ENCODE data around the gene GRK3. TPM values are rescaled to one million over a fixed set of nuclear protein-coding genes. Genes with fewer than 3 reads are reported as not detected.

The GRK3 gene
- polyA plus RNA-seq, 3 donors from 2014 or later: 0.14 to 0.34 (median 0.24) TPM

- Mint-ChIP-seq H3K27me3 (ENCODE audit: low read depth in 3 of 3) (peaks cover 0 to 9% (median 1%) of the 10 kb centered on the region in 3 donors), H3K4me3 (no peak overlapping the region)
Measured at GRCh38 chr22:25758316-25758715, 193.8 kb downstream of the GRK3 start.

GRCh38 chr22:25759825-25760231, 195.4 kb downstream of the GRK3 start:
- no peak for DNase-seq
- Mint-ChIP-seq H3K27ac (no peak overlapping the region), H3K9me3 (no peaks in the 10 kb centered on the region), H3K27me3 (ENCODE audit: low read depth in 3 of 3) (peaks cover 0 to 9% (median 1%) of the 10 kb centered on the region in 3 donors), H3K4me1 (no peaks in the 10 kb centered on the region), H3K36me3 (no peaks in the 10 kb centered on the region), H3K4me3 (no peak overlapping the region)

More at GRCh38 chr22:25758316-25758715, 193.8 kb downstream of the GRK3 start:
- Mint-ChIP-seq H3K27ac (no peak overlapping the region), H3K36me3 (no peaks in the 10 kb centered on the region), H3K9me3 (no peaks in the 10 kb centered on the region), H3K4me1 (no peaks in the 10 kb centered on the region)
- no peak for DNase-seq

DNA sequence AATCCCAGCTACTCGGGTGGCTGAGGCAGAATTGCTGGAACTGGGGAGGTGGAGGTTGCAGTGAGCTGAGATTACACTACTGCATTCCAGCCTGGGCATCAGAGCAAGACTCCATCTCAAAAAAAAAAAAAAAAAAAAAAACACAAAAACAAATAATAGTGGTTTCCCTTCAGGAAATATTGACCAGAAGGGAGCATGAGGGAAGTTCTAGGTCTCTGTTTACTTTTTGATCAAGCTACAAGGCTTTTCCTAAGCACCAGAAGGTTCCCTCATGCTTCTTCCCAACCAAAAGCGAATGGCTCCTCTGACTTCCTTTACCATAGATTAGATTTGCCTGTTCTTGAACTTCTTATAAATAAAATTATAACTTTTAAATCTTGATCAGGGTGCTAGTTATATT, 195.8 kb downstream of the GRK3 start:
- Mint-ChIP-seq H3K9me3 (no peaks in the 10 kb centered on the region), H3K36me3 (no peaks in the 10 kb centered on the region), H3K27me3 (ENCODE audit: low read depth in 3 of 3) (peaks cover 0 to 9% (median 1%) of the 10 kb centered on the region in 3 donors), H3K4me1 (no peaks in the 10 kb centered on the region), H3K27ac (no peak overlapping the region), H3K4me3 (no peak overlapping the region)
- DNase-seq: no peak

DNA sequence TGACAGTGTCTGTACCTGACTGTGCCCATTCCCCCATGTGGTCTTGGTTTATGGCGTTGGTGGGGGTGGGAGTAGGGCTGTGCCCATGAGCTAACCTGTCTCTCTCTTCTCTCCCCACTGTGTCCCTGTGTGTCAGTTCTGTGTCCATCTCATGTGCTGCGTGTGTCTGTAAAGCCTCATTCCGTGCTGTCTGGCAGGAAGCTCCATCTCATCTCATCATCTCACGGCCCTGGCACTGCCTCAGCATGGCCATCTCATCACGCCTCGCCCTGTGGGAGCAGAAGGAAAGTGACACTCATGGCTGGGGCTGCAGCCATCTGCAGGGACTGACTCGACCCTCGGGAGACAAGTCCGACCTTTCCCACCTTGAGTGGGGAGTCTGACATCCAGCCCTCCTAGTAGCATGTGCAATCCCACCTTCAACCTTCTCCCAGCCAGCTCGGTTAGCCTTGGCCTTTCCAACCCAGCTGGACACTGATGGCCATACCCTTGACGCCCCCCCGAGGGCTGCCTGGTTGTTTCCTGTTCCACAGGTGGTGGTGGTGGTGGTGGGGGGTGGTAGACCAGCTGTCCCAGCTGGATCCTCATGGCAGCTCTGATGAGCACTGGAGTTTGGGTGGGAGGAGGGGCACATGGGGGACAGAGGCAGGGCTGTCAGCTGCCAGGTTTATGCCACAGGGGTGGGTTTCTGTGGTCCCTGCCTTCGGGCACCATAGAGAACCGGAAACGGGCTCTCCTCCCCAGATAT, 196.5 kb downstream of the GRK3 start:
- H3K36me3 Mint-ChIP-seq: no peaks in the 10 kb centered on the region
- H3K27me3 Mint-ChIP-seq (ENCODE audit: low read depth in 3 of 3): peaks cover 0 to 7% (median 1%) of the 10 kb centered on the region in 3 donors
- no peak overlapping the region for H3K4me3 Mint-ChIP-seq
- DNase-seq: no peak
- peaks cover 0 to under 1% (median 0%) of the 10 kb centered on the region in 6 donors for H3K9me3 Mint-ChIP-seq
- H3K27ac Mint-ChIP-seq: no peak overlapping the region
- no peaks in the 10 kb centered on the region for H3K4me1 Mint-ChIP-seq

- DNase-seq: no peak
- Mint-ChIP-seq H3K9me3 (peaks cover 0 to 6% (median 3%) of the 10 kb centered on the region in 6 donors), H3K36me3 (no peaks in the 10 kb centered on the region), H3K4me1 (no peaks in the 10 kb centered on the region), H3K4me3 (no peak overlapping the region), H3K27ac (no peak overlapping the region), H3K27me3 (ENCODE audit: low read depth in 3 of 3) (peaks cover 2 to 7% (median 3%) of the 10 kb centered on the region in 3 donors)
Measured at GRCh38 chr22:25762147-25762546, 197.7 kb downstream of the GRK3 start.

GRCh38 chr22:25763239-25763777, 198.8 kb downstream of the GRK3 start:
- Mint-ChIP-seq H3K9me3 (peaks cover 0 to 6% (median 3%) of the 10 kb centered on the region in 6 donors), H3K4me1 (no peaks in the 10 kb centered on the region), H3K4me3 (no peak overlapping the region), H3K36me3 (no peaks in the 10 kb centered on the region), H3K27me3 (ENCODE audit: low read depth in 3 of 3) (peaks cover 2 to 7% (median 3%) of the 10 kb centered on the region in 3 donors), H3K27ac (peak overlapping the region in 1 of 6 donors; percentile 38)
- no peak for DNase-seq

DNA sequence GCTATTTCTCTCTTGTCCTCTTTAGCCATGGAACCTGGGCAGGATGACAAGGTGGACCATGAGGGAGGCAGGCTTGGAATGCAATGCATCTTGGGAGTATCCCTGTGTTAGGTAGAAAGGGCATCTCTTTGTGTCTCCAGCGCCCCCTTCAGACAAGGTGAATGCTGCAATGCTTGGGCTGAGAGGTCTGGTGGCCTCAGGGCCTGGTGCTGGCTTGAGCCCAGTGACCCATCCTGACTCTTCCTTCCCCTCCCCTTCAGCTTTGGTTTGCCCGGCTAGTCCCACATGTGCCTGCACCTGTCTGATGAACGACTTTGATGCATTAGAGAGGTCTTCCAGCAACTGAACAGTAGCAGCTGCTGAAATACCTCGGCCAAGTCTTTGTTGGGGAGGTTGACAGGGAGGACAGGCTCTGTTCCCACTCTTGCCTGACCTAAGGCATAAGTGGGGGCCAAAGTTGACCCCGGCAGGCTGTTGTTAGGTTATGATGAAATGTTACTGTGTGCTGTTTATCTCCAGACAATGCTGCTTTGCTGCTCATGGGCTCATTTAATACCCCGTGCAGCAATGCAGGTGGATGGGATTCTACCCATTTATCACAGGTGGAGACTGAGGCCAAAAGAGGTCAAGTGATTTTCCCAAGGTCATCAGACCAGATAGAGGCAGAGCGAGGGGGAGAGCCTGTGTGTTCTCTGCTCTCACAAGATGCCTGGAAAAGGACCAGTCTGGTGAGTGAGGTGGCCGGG, 200.0 kb downstream of the GRK3 start:
- Mint-ChIP-seq H3K4me1 (no peaks in the 10 kb centered on the region), H3K27ac (no peak overlapping the region)

DNA sequence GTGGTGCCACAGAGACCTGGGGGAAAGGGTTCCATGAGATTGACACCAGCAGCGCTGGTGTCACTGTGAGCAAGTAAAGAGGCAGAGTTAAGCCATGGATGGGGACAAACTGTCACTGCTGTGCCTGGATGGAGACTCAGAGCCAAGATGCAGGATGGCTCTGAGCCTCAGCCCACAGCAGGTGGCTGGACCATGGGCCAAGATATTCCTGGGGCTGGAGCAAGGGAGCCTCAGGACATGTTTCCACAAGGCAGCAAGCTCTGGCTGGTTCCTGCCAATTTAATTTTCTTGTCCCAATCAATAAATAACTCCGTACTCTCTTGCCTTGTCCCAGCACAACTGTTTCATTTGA, 200.5 kb downstream of the GRK3 start:
- Mint-ChIP-seq H3K9me3 (peaks cover 0 to 6% (median 3%) of the 10 kb centered on the region in 6 donors), H3K27ac (no peak overlapping the region), H3K4me3 (no peak overlapping the region), H3K4me1 (no peaks in the 10 kb centered on the region), H3K36me3 (no peaks in the 10 kb centered on the region), H3K27me3 (ENCODE audit: low read depth in 3 of 3) (peaks cover 2 to 3% (median 3%) of the 10 kb centered on the region in 3 donors)
- DNase-seq: no peak

More for the DNA sequence above, 200.0 kb downstream of the GRK3 start:
- Mint-ChIP-seq H3K36me3 (no peaks in the 10 kb centered on the region), H3K9me3 (peaks cover 0 to 6% (median 3%) of the 10 kb centered on the region in 6 donors), H3K4me3 (no peak overlapping the region), H3K27me3 (ENCODE audit: low read depth in 3 of 3) (peaks cover 2 to 3% (median 3%) of the 10 kb centered on the region in 3 donors)
- no peak for DNase-seq

DNA sequence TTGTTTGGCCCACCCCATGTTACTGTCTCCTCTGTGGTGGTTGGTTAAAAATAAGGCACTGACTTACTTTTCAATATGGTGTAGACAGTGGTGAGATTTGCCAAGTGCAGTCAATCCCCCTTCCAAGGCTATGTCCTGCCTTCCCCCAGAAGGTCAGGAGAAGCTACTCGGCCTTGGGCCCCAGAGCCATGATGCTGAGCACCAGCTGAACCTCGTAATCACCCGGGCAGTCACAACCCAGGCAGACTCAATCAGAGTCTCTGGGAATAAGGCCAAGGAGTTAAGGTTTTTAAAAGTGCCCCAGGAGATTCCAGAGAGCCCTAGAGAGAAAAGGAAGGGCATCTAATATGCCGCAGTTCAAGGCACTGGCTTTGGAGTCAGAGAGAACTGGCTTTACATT, 201.3 kb downstream of the GRK3 start:
- Mint-ChIP-seq H3K9me3 (peaks cover 0 to 6% (median 3%) of the 10 kb centered on the region in 6 donors), H3K27ac (no peak overlapping the region), H3K4me1 (no peaks in the 10 kb centered on the region)

GRCh38 chr22:25766418-25766817, 201.9 kb downstream of the GRK3 start:
- H3K27me3 Mint-ChIP-seq (ENCODE audit: low read depth in 3 of 3): peaks cover 2 to 3% (median 3%) of the 10 kb centered on the region in 3 donors

More for the DNA sequence above, 201.3 kb downstream of the GRK3 start:
- Mint-ChIP-seq H3K36me3 (no peaks in the 10 kb centered on the region), H3K4me3 (no peak overlapping the region), H3K27me3 (ENCODE audit: low read depth in 3 of 3) (peaks cover 2 to 3% (median 3%) of the 10 kb centered on the region in 3 donors)
- no peak for DNase-seq

DNA sequence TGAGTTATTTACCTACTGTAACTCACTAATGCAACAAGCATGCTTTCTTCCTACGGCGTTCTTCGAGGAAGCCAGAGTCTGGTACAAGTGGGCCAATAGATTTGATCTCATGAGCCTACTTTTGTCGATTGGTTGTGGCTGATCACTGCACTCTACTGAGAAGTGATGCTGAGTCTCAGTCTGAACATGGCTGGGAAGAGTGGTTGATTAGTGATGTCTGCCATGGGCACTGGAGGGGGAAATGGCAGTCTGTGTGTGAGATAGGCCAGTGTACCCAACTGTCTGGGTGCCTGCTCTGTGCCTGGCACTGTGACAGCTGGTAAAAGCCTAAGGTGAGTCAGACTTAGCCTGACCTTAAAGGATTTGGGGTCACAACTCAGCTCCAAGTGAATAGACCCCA, 205.9 kb downstream of the GRK3 start:
- no peak for DNase-seq
- H3K4me1 Mint-ChIP-seq: peaks cover 0 to 2% of the 10 kb centered on the region in 2 donors
- peaks cover 0 to 6% (median 3%) of the 10 kb centered on the region in 6 donors for H3K9me3 Mint-ChIP-seq
- H3K27ac Mint-ChIP-seq: no peak overlapping the region
- peaks cover 0 to 2% (median 2%) of the 10 kb centered on the region in 3 donors for H3K27me3 Mint-ChIP-seq (ENCODE audit: low read depth in 3 of 3)
- no peak overlapping the region for H3K4me3 Mint-ChIP-seq
- no peaks in the 10 kb centered on the region for H3K36me3 Mint-ChIP-seq

More at GRCh38 chr22:25766418-25766817, 201.9 kb downstream of the GRK3 start:
- Mint-ChIP-seq H3K27ac (no peak overlapping the region), H3K4me1 (no peaks in the 10 kb centered on the region), H3K9me3 (peaks cover 0 to 6% (median 3%) of the 10 kb centered on the region in 6 donors), H3K4me3 (no peak overlapping the region), H3K36me3 (no peaks in the 10 kb centered on the region)
- DNase-seq: no peak

DNA sequence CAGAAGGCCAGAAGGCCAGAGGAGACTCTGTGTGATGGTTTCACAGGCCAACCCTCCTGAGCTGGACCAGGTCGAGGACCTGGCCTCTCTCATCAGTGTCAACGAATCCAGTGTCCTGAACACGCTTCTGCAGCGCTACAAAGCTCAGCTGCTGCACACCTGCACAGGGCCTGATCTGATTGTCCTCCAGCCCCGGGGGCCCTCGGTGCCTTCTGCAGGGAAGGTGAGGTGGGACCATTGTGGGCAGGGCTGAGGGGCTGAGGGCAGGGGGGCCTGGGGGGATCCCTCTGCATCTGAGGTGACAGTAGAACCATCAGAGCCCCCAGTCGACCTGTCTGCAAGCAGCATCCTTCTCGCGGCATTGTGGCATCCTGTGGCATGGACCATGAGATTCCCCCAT, 207.8 kb downstream of the GRK3 start:
- H3K9me3 Mint-ChIP-seq: no peaks in the 10 kb centered on the region
- no peak overlapping the region for H3K27ac Mint-ChIP-seq
- no peak for DNase-seq
- H3K27me3 Mint-ChIP-seq (ENCODE audit: low read depth in 3 of 3): no peaks in the 10 kb centered on the region
- H3K4me1 Mint-ChIP-seq: peaks cover 0 to 2% of the 10 kb centered on the region in 2 donors
- H3K36me3 Mint-ChIP-seq: no peaks in the 10 kb centered on the region
- H3K4me3 Mint-ChIP-seq: no peak overlapping the region

GRCh38 chr22:25774575-25775026, 210.1 kb downstream of the GRK3 start:
- Mint-ChIP-seq H3K36me3 (no peaks in the 10 kb centered on the region), H3K27me3 (ENCODE audit: low read depth in 3 of 3) (peaks cover 0 to 2% (median 0%) of the 10 kb centered on the region in 3 donors), H3K9me3 (no peaks in the 10 kb centered on the region), H3K4me3 (no peak overlapping the region), H3K27ac (no peak overlapping the region), H3K4me1 (peaks cover 0 to 2% of the 10 kb centered on the region in 2 donors)
- DNase-seq: no peak

DNA sequence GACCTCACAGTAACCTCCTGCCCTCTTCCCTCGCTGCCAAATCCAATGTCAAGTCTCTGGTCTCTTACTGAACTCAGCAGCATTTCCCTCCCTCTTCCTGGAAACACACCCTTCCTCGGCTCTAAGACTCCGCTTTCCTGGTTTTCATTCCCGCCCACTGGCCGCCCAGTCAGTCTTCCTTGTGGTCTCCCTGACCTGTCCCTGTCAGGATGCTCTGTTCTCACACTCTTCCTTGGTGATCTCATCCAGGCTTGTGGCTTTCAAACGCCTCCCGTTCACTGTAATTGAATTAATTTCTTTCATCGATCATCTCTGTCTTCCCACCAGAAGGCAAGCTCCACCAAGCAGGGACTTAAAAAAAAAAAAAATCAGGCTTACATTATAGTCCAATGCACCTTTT, 211.1 kb downstream of the GRK3 start:
- no peak overlapping the region for H3K27ac Mint-ChIP-seq
- no peaks in the 10 kb centered on the region for H3K36me3 Mint-ChIP-seq
- DNase-seq: no peak
- peaks cover 0 to 3% (median under 1%) of the 10 kb centered on the region in 3 donors for H3K27me3 Mint-ChIP-seq (ENCODE audit: low read depth in 3 of 3)
- peaks cover 0 to 2% of the 10 kb centered on the region in 2 donors for H3K4me1 Mint-ChIP-seq
- H3K9me3 Mint-ChIP-seq: no peaks in the 10 kb centered on the region
- H3K4me3 Mint-ChIP-seq: no peak overlapping the region
